A549 (cell line): ENCODE results near the gene TRMT11. TPM values are rescaled to one million over a fixed set of nuclear protein-coding genes. Genes with fewer than 3 reads are reported as not detected.

Source experiments
- ATAC-seq, 2 experiments: fragments of 200-7000 bp in 1 of 2; fragments of >200 bp in 1 of 2; cut with Nextera tagmentation in 1 of 2; cut with Tn5 transposase in 1 of 2; 3 replicates each; pipeline versions ENCODE4 v1.8.0 to v1.9.1; 2018 to 2020; ENCODE audit warnings: mild to moderate bottlenecking in 1 of 2, moderate library complexity in 1 of 2
- CTCF ChIA-PET: fragments of 300-600 bp; sonication (Branson Sonifier 250); formaldehyde crosslinking; extraction: SDS; loops from one replicate; lab custom pipeline; 2021; ENCODE audit warnings: antibody characterized with exemption, inconsistent platforms; lab: Yijun Ruan, JAX
- POLR2A ChIA-PET: fragments of 350-600 bp; formaldehyde crosslinking; extraction: SDS; loops from one replicate; lab custom pipeline; 2021; ENCODE audit warnings: antibody characterized with exemption, inconsistent platforms; lab: Yijun Ruan, JAX
- DNase-seq, 2 experiments: peaks; one replicate each; pipeline versions ENCODE4 v3.0.0 to v3.0.0-alpha.2; 2011 to 2016; ENCODE audit warnings: low read depth in 1 of 2, low spot score in 1 of 2
- FAIRE-seq: peaks from 2 replicates; lab custom pipeline; 2011; peaks lifted over from hg19 to GRCh38; lab: Jason Lieb, UNC
- H3K27ac ChIP-seq, 2 experiments: fragments of >200 bp; sonication (Bioruptor Twin); formaldehyde crosslinking; 3 replicates each; pipeline ENCODE4 v1.5.1; 2016 to 2017
- H3K4me1 ChIP-seq: fragments of >200 bp; sonication (Bioruptor Twin); formaldehyde crosslinking; 3 replicates; pipeline ENCODE4 v1.6.1; 2016
- H3K4me2 ChIP-seq: fragments of >200 bp; sonication (Bioruptor Twin); formaldehyde crosslinking; 3 replicates; pipeline ENCODE4 v1.6.1; 2016
- H3K4me3 ChIP-seq: fragments of >200 bp; sonication (Bioruptor Twin); formaldehyde crosslinking; 3 replicates; pipeline ENCODE4 v1.5.1; 2016
- H3K9me3 ChIP-seq: fragments of >200 bp; sonication (Bioruptor Twin); formaldehyde crosslinking; 3 replicates; pipeline ENCODE4 v1.6.1; 2016
- BCL3 ChIP-seq: fragments of >200 bp; sonication (Bioruptor Twin); formaldehyde crosslinking; IDR thresholded peaks from 3 replicates; pipeline ENCODE4 v1.6.1; 2016
- BHLHE40 ChIP-seq: IDR thresholded peaks from 2 replicates; pipeline ENCODE4 v1.6.1; 2012; ENCODE audit warnings: low read depth, low read length, inconsistent platforms
- CHD4 ChIP-seq: fragments of 200-600 bp; sonication (generic); IDR thresholded peaks from 2 replicates; pipeline ENCODE4 v1.6.1; 2016; ENCODE audit warnings: antibody characterized with exemption, mild to moderate bottlenecking, borderline replicate concordance
- EHF ChIP-seq: fragments of 250-450 bp; sonication (Bioruptor Pico); IDR thresholded peaks from 2 replicates; pipeline ENCODE4 v1.5.0; 2020; ENCODE audit warnings: mild to moderate bottlenecking
- FOSB ChIP-seq: fragments of 250-450 bp; sonication (Bioruptor Pico); IDR thresholded peaks from 2 replicates; pipeline ENCODE4 v1.5.0; 2020; ENCODE audit warnings: mild to moderate bottlenecking, moderate library complexity
- GATA3 ChIP-seq: IDR thresholded peaks from 2 replicates; pipeline ENCODE4 v1.6.1; 2012; ENCODE audit warnings: borderline replicate concordance
- HEYL ChIP-seq: fragments of 250-450 bp; sonication (Bioruptor Pico); IDR thresholded peaks from 2 replicates; pipeline ENCODE4 v1.8.0; 2021; ENCODE audit warnings: mild to moderate bottlenecking, moderate library complexity
- HOXB13 ChIP-seq: fragments of 250-450 bp; sonication (Bioruptor Pico); IDR thresholded peaks from 2 replicates; pipeline ENCODE4 v1.5.0; 2020; ENCODE audit warnings: low read depth, mild to moderate bottlenecking, moderate library complexity
- KDM1A ChIP-seq: fragments of 200-600 bp; sonication (generic); IDR thresholded peaks from 2 replicates; pipeline ENCODE4 v1.6.1; 2016; ENCODE audit warnings: low read depth, mild to moderate bottlenecking
- KDM5A ChIP-seq: fragments of 200-600 bp; sonication (generic); IDR thresholded peaks from 2 replicates; pipeline ENCODE4 v1.6.1; 2016; ENCODE audit warnings: antibody characterized with exemption, mild to moderate bottlenecking
- MAFK ChIP-seq: fragments of 450-650 bp; IDR thresholded peaks from 2 replicates; pipeline ENCODE4 v1.6.1; 2014; ENCODE audit not compliant: partially characterized antibody
- MYC ChIP-seq: IDR thresholded peaks from 2 replicates; pipeline ENCODE4 v1.6.1; 2012; ENCODE audit warnings: mild to moderate bottlenecking, inconsistent platforms, low read length, improper control_type of control experiment, borderline replicate concordance
- NFE2L2 ChIP-seq: fragments of 150-350 bp; conservative IDR thresholded peaks from 2 replicates; pipeline ENCODE4 v1.6.1; 2014; ENCODE audit warnings: low read length
- NPAS2 ChIP-seq: fragments of 250-450 bp; sonication (Bioruptor Pico); IDR thresholded peaks from 2 replicates; pipeline ENCODE4 v1.8.0; 2022; ENCODE audit warnings: mild to moderate bottlenecking, moderate library complexity, borderline replicate concordance
- PHF8 ChIP-seq: fragments of 200-600 bp; sonication (generic); IDR thresholded peaks from 2 replicates; pipeline ENCODE4 v1.6.1; 2016; ENCODE audit warnings: low read depth, mild to moderate bottlenecking, antibody characterized with exemption, moderate library complexity, borderline replicate concordance
- REST ChIP-seq: fragments of 200-600 bp; sonication (generic); IDR thresholded peaks from 2 replicates; pipeline ENCODE4 v1.6.1; 2016; ENCODE audit warnings: antibody characterized with exemption, mild to moderate bottlenecking, moderate library complexity
- TP53 ChIP-seq: fragments of 250-450 bp; sonication (Bioruptor Pico); IDR thresholded peaks from 2 replicates; pipeline ENCODE4 v1.5.0; 2021; ENCODE audit warnings: mild to moderate bottlenecking, moderate library complexity
- ZC3H11A ChIP-seq: fragments of 450-650 bp; IDR thresholded peaks from 2 replicates; pipeline ENCODE4 v1.6.1; 2014; ENCODE audit warnings: antibody characterized with exemption, mild to moderate bottlenecking
- ZFP36 ChIP-seq: fragments of 450-650 bp; IDR thresholded peaks from 2 replicates; pipeline ENCODE4 v1.6.1; 2014; ENCODE audit warnings: borderline replicate concordance; ENCODE audit not compliant: partially characterized antibody
- WGBS: methylation state at CpG from one replicate; pipeline ENCODE4 v1.1.6; 2017; ENCODE audit errors: missing lambda C conversion rate; 5-methylcytosine and 5-hydroxymethylcytosine counted together
- polyA plus RNA-seq, 4 experiments: library from polyadenylated mRNA; depleted of rRNA in 3 of 4; stranded (reverse); fragments of >200 nt; fragmentation: RNase III in 1 of 4; extraction: RNeasy Plus Mini Kit Qiagen cat#74134 plus additional on column Dnase treatment in 1 of 4; gene quantifications; 2 replicates in 3 of 4; 3 replicates in 1 of 4; pipeline ENCODE4 v1.2.3, GENCODE V29; 2011 to 2017

TRMT11 gene
- polyA plus RNA-seq, 2 of the 4 experiments (the other 2 are of a cell fraction): 17.4 to 44.1 TPM

- CTCF ChIA-PET: no interaction called here
- H3K4me2 ChIP-seq: no peak overlapping the region
- H3K27ac ChIP-seq: no peak overlapping the region
- H3K4me1 ChIP-seq: peaks cover 28% of the 10 kb centered on the region; the same call in 2 of the 3 replicates
- no peak overlapping the region for H3K4me3 ChIP-seq
- H3K9me3 ChIP-seq: no peaks in the 10 kb centered on the region
- DNase-seq (no peak), ATAC-seq (no peak), FAIRE-seq (no peak)
- 87% methylated on average over 2 of the region's 2 CpGs for WGBS
- POLR2A ChIA-PET: no interaction called here
- TF ChIP-seq MYC (no peak), BHLHE40 (no peak), KDM5A (no peak), FOSB (CRISPR knock-in tag) (no peak), CHD4 (no peak), BCL3 (no peak), KDM1A (no peak), ZC3H11A (no peak), ZFP36 (no peak), TP53 (no peak)
These were observed 30.3 kb downstream of the TRMT11 start for GRCh38 chr6:126016591-126016990.

GRCh38 chr6:126017668-126018067 is 31.3 kb downstream of the TRMT11 start:
- Histone ChIP-seq H3K9me3 (no peaks in the 10 kb centered on the region), H3K4me2 (no peak overlapping the region), H3K4me3 (no peak overlapping the region), H3K27ac (no peak overlapping the region), H3K4me1 (peaks cover 28% of the 10 kb centered on the region; the same call in 2 of the 3 replicates)
- DNase-seq: no peak
- no peak for FAIRE-seq
- TF ChIP-seq CHD4 (no peak), NPAS2 (no peak), MAFK (no peak), ZFP36 (no peak), KDM5A (no peak), BHLHE40 (no peak), BCL3 (no peak), HEYL (CRISPR knock-in tag) (no peak), MYC (no peak), HOXB13 (CRISPR knock-in tag) (no peak), KDM1A (no peak), PHF8 (no peak), GATA3 (no peak), REST (no peak), EHF (CRISPR knock-in tag) (no peak), NFE2L2 (no peak)
- ChIA-PET CTCF (no interaction called here), POLR2A (no interaction called here)
- ATAC-seq: no peak
